Right lung (tissue), 5 donors: ENCODE results near the gene MSANTD1. TPM values are rescaled to one million over a fixed set of nuclear protein-coding genes. Genes with fewer than 3 reads are reported as not detected.

Experiments used
- DNase-seq, 2 donors: peaks; one replicate each; pipeline ENCODE4 v3.0.0-alpha.2; 2013
- polyA plus RNA-seq, 5 donors: library from polyadenylated mRNA; unstranded; fragments of 120-200 nt; gene quantifications; one replicate each; pipeline versions ENCODE4 v1.2.1 to v1.2.3, GENCODE V29; 2013; ENCODE audit warnings: inconsistent platforms in 1 of 5, low replicate concordance in 1 of 5; ENCODE audit not compliant: insufficient read length in 5 of 5, insufficient read depth in 1 of 5

MSANTD1 gene
- polyA plus RNA-seq, 5 donors, result 0.45 to 1.00 (median 0.85) TPM

DNA sequence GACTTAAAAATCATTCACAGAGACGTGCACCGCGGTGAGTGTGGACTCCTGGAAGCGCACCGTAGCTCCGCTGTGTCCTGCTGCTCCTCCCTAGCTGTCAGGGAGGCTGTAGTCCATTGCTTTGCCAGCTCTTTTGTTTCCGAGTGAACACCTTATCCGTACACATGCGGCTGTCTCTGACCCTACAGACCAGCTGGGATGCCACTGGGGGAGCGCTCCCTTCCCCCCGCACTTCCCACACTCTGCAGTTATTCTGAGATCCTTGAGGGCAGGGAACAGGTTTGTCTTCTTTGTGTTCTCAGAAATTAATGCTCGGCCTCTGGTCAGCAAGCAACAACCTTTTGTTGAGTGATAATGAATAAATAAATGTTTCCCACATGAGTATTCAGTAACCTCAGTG is 33.7 kb upstream of the MSANTD1 start:
- no peak for DNase-seq

DNA sequence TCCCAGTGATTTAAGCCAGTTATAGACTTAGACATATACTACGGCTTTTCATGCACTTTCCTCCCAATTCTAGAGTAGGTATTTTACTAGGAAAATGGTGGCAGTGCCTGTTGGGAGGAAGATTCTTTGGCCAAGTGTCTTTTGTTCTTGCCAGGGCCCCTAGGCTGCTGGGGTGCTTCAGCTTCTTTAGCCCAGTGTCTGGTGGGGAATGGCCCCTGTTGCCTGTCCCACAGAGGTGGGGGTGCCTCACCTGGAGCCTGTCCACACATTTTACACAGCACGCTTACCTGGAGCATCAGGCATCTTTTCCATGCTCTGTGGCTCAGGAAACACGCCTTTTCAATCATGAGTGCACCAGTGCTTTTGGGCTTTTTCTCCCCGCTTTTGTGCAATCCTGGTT is 33.2 kb upstream of the MSANTD1 start:
- no peak for DNase-seq

DNA sequence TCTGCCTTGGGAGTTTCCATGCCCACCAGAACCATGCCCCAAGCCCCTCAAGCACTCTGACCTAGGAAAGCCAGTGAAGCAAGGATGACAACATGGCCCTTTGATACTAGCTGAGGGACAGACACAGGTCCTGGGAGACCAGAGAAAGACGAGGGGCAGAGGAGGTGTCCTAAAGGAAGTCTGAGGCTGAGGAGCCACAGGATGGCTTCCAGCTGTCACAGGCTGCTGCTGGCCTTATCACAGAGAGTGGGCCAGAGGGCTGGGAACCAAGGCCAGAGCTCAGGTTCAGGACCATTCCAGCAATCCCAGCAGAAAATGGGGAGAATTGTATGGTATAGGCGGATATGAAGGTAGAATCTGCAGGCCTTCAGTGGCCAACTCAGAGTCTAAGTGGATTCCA is 31.7 kb upstream of the MSANTD1 start:
- DNase-seq, result no peak

DNA sequence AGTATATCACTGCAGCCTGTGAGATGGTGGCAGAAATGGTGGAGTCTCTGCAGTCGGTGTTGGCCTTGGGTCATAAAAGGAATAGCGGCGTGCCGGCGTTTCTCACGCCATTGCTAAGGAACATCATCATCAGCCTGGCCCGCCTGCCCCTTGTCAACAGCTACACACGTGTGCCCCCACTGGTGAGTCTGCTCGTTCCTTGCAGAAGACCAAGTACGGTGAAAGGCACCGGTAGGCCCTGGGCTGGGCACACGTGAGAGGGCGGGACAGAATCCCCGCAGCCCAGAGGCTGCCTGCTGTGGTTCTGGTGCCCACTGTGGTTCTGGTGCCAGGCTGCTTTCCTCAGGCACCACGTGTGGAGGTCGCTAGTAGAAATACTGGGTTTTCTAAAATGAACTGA is 31.2 kb upstream of the MSANTD1 start:
- DNase-seq, result no peak

DNA sequence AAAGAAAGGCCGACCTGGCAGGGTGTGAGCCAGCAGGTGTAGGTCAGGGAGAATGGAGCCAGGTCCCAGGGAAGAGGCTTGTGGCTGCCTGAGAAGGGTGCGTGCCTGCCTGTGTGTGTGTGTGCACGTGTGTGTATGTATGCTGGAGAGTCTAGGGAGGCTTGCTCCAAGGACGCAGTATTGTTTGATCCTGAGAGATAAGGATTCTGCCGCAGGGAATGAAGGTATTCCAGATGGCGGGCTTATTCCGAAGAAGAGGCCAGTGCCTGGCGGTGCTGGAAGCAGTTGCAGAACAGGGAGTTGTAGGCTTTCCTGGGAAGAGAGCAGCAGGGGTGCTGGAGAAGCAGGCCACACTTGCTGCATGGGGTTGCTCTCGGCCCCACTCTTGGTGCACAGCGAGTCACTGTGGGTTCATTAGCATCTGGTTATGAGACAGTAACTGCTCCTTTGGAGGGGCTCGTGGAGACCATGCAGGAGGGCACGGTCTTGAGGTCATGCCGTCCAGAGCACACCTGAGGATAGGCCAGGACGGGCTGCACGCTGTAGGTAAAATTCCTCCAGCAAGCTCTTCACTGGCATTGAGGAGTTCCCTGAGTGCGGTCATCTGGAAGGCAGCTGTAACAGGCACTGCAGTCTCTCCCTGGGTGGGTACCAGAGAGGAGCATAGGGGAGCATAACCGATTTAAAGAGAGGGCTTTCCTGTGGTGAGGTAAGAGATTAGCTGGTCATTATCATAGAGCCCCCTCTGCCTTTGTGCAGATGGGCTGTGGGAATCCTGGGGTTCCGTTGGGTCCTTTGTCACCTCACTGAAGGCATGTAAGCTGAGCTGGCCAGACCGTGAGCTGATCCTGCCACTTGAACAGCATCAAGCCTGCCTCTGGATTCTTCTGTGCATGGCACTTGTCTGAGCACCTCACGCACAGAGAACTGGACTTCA is 29.9 kb upstream of the MSANTD1 start:
- DNase-seq, result no peak

DNA sequence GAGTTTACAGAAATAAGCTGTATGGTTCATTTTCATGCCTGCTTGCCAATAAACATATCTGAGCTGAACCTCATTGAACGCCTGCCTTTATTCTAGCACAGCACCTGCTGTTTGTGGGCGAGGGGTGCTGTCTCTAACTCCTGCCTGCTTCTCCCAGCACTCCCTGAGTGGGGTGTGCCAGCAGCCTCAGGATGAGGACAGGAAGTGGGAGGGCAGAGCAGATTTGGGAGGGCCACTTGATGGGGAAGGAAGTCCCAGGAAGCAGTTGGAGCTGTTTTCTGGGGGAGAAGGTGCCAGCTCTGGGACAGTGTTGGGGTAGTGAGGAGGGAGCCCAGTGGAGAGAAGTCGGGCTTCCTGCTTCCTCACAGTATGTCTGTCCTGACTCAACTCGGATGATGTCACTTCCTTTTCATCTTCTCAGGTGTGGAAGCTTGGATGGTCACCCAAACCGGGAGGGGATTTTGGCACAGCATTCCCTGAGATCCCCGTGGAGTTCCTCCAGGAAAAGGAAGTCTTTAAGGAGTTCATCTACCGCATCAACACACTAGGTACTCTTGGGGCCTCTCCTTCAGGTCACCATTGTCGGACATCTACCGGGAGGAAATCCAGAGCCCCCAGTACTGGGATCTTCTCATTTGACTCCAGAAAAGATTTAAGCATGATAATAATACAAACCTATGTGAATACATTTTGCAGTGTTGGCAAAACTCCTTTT is 29.0 kb upstream of the MSANTD1 start:
- DNase-seq, result no peak

DNA sequence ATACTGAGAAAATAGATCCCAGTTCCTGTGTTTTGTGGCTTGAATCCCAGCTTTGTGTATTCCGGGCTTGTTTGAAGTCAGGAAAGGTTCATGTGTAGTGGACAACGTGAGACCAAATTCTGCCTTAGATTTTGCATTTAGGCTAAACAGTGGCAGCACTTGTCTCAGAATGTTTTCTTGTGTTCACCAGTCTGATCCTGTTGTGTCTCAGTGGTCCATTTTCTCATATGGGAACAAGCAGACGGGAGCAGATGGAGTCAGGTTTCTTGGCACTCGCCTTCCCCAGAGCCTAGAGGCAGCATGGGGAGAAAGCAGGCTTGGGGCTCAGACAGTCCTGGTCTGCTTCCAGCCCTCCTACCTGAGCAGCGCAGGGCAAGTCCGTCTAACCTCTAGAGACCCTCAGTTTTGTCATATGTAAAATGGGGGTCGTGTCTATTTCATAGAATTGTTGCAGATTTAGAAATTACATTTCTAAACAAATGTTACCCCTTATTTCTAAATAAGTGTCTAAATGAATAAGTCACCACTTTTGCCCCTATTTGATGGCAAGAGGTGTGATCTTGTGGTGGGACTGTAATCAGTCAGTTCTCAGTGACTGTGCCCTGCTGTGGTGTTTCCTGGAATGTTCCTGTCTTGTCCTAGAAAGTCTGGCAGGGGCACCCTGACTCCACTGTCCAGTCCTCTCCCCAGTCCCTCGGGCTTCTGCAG is 28.3 kb upstream of the MSANTD1 start:
- DNase-seq, result no peak

DNA sequence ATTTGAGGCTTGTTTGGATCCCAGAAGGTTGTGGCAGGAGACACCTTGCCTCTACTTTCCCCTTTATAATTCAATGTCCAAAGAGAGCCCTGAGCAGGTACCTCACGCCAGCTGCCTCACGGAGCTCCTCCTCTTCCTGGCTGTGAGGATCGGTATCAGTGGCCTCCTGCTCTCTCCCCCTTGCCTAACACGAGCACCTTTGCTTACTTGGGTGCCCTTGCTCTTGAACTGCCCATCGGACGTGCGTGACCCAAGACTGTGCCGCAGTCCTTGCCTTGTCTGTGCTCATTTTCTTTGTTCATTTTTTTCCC is 27.8 kb upstream of the MSANTD1 start:
- no peak for DNase-seq

DNA sequence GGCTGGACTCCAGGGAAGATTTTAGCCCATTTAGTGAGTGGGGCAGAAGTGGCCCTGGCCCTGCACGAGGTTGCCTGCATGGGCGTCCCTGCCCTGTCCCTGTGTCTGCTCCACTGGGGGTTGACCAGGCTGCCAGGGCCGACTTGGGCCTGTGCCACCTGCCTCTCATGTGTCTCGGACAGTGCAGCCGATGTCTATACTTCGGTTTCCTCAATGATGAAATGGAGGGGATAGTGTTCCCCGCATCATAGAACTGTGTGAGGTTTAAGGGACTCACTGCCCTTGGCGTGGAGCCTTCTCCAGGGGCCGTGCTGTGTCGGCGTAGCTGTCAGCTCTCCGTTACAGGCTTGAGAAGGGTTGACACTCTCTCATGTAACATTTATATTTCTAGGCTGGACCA is 27.0 kb upstream of the MSANTD1 start:
- DNase-seq, result no peak

DNA sequence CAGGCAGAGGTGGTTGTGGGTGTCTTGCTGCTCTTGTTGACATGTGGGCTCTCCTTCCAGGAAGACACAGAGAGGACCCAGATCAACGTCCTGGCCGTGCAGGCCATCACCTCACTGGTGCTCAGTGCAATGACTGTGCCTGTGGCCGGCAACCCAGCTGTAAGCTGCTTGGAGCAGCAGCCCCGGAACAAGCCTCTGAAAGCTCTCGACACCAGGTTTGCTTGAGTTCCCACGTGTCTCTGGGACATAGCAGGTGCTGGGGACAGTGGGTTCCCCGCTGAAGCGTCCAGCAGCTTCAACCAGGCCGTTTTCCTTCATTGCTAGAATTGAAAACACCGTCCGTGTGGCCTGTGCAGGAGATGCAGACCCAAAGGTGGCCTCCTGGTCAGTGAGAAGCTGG is 25.6 kb upstream of the MSANTD1 start:
- DNase-seq, result no peak

DNA sequence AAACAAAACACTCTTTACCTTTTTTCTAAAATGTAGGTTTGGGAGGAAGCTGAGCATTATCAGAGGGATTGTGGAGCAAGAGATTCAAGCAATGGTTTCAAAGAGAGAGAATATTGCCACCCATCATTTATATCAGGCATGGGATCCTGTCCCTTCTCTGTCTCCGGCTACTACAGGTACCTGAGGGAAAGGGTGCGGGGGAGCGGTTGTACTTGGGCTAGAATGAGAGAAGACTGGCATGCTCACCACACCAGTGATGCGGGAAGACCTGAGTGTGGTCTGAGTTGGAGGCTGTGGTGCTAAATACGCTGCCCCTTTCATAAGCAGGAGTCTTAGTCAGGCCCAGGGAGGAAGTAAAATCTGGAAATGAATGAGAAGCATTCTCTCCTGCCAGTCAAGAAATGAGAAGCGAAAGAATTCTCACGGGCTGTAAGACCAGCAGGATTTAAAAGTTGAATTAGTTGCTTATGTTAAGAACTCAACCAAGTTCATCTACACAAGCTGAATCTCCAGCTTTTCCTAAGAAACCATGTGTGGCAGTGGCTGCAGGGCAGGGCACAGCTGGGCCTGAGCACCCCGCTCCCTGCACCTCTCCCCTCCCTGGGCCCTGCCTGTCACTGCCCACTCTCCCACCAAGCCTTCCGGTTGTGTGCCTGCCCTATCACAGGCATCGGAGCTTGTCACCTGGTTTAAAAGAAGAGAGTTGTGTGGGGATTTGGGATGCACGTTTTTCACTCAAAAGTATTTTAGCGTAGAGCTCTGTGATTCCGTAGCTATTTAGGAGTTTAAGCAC is 24.8 kb upstream of the MSANTD1 start:
- no peak for DNase-seq

DNA sequence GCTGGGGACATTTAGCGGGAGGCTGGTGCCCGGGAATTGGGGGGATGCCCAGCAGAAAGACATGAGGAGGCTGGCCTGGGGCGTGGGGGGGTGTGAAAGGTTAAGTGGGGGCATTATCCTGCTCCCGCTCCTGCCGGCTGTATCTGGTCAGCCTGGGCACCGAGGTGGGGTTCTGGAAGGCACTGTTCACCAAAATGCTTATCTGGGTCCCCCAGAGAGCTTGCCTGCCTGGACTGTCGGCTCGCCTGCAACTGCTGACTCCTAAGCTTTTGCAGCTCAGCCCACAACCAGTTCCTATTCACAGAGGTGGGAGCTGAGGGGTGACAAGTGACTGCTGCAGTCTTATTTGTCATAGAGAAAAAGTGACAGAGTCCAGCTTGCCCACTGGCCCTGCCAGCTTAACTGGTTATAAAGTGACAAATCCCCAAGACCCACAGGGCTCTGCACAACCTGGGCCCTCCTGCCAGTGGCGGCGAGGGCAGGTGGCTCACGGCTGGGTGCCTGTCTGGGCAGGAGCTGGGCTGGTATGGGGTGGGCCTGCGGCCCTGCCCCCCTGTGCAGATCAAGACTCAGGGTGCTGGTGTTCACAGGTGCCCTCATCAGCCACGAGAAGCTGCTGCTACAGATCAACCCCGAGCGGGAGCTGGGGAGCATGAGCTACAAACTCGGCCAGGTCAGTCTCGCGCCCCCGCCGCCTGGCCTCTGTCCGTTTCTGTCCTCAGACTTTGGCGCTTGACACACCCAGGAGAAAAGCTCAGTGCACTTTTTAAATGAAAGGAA is 23.7 kb upstream of the MSANTD1 start:
- no peak for DNase-seq

DNA sequence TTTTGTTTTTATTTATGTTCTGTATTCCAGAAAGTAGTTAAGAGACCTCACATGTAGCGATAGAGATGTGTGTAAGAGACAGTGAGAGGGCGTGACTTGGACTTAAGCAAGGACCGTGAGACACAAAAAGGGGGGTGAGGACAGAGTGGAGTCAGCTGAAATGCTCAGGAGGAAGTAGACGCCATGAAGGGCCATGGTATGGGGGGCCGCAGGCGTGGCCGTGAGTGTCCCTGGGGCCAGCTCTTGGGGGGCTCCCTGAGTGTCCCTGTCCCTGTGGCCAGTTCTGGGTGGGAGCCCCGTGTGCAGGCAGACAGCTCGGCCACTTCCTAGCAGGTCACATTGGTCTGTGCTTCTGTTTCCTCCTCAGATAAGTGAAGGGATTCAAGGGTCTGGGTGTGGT is 23.0 kb upstream of the MSANTD1 start:
- peak in 1 of 2 donors; percentile 18 for DNase-seq

DNA sequence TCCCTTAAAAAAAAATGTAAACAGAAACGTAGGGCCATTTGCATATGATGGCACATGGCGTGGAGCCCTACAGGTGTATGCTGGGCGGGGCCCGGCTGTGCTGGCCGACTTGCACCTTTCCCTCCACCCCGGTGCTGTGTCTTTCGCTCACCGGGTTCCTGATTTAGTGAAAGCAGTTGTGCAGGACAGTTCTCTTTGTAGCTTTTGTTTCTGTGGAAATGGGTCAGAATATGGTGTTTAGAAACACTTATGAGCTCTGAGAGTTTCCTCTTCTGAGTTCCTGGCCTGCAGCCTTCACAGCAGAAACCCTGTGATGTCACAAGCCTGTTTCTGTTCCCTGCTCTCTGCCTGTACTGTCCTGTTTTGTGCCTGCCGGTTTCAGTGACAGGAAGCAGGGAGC is 22.5 kb upstream of the MSANTD1 start:
- no peak for DNase-seq

DNA sequence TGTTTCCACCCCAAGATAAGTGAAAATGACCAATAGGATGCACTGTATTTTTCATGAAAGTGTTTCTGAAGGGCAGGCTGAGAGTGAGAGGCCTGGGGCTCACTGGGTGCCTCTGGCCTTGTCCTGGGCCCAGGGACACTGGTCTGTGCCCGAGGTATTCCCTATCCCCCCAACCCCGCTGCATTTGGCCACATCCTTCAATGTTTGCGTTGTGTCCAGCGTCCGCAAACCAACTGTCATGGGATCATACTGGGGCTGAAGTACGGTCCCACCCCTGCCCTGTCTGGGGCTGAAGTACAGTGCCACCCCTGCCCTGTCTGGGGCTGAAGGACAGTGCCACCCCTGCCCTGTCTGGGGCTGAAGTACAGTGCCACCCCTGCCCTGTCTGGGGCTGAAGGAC is 22.0 kb upstream of the MSANTD1 start:
- DNase-seq, result no peak

DNA sequence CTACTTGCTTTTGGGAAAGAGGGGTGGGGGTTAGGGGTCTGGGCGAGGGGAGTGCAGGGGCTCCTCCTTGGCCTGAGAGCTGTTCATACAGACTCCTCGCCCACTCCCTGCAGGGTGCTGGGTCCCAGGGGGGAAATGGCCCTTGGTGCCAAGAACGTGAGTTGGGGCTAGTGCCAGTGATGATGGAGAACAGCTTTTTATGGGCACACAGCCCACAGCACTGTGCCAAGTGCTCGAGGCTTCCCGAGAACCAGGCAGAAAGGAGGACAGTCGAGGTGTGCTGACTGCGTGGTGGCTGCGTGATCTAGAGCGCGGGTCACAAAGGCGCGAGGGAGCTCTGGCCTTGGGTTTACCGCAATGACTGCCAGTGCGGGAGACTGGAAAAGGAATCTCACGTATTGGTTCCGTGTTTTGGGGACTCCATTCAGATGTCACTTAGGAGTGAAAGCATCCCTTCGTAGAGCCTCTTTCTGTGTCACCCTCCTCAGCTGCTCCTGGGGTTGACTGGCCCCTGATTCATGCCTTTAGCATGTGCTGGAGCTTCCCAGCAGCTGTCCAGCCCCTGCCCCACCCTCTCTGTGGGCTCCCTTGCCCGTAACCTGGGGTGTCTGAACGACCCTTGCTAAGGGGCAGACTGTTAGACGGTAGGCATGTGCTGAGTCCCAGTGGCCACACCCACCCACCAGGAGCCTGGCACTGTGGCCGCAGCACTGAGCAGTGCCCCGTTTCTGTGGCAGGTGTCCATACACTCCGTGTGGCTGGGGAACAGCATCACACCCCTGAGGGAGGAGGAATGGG is 20.9 kb upstream of the MSANTD1 start:
- DNase-seq, result no peak

DNA sequence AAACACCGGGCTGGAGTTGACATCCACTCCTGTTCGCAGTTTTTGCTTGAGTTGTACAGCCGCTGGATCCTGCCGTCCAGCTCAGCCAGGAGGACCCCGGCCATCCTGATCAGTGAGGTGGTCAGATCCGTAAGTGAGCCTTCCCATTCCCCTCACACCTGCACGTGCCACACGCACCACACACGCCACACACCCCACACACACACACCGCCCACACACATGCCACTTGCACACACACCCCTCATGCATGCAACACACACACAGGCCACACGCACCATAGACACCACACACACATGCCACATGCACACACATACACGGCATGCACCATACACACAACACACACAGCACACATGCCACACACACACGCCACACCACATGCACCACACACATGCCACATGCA is 20.1 kb upstream of the MSANTD1 start:
- DNase-seq, result no peak

DNA sequence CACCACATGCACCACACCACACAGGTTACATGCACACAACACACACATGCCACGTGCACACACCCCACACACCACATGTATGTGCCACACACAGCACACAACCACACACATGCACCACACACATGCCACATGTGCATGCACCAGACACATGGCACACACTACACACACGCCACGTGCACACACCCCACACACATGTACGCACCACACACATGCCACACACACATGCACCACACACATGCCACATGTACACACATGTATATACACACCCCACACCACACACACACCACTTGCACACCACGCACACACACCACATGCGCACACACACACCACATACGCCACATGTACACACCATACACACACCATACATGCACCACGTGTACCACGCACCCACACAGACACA is 19.6 kb upstream of the MSANTD1 start:
- no peak for DNase-seq

DNA sequence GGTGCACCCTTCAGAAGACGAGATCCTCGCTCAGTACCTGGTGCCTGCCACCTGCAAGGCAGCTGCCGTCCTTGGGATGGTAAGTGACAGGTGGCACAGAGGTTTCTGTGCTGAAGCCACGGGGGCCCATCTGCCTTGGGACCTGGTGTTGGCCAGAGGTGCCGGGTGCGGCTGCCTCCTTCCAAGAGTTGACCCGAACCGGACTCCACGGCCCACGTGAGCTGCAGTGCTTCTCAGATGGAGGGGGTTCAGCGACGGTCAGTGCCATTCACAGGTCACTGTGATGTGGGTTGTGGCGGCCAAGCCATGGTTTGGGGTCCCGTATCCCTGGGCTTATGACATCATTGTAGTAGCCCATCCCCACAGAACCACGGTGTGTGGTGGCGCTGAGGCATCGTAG is 19.0 kb upstream of the MSANTD1 start:
- DNase-seq, result no peak

DNA sequence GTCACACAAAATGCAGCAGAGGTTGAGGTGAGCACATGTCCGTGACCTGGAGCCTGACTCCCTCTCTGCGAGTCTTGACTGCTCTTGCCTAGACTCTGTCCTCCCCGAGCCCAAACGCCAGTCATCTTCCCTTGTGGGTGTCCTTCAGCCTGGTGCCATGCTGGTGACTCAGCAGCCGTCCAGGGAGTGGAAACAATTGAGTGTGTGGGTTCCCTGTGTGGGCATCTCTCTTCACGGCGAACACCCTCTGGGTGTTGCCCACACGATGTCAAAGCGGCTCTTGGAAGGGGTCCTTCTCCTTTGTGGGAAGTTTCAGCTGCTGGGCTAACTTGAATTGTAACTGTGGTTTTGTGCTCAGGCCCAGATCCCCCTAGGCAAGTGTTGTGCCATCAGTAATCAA is 17.5 kb upstream of the MSANTD1 start:
- no peak for DNase-seq
